ENCODE data around the gene IGF2.

DNA sequence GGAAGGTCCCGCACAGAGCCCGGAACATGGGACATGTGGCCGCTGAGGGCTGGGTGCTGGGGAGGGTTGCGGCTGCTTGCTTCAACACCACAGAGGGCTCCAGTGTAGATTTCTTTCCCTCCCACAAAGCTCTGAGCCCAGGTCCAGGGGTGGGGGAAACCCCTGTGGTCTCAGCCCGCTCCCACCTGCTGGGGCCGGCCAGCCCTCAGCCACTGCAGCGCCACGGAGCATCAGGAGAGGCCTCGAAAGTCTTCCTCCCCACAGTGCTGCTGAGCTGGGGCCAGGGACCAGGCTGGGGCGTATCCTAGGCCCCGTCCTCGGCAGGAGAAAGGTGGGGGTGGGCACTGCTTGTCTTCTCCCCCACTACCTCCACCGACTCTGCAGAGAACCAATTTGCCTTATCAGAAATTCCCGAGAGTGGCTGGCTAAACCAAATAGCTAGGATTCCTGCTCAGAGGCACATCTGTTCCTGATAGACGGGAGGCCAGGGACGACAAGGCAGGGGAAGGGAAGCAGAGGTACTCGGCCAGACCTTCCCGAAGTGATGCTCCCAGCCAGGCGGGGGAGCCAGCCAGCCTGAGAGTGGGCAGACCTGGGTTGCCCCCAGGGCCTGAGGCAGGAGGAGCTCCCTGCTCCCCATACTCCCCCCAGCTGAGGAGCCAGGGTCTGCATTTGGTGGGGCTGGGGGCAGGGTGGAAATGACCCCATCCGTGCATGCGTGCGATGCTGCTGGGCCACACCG is 18.7 kb downstream of the IGF2 start:
- TF ChIP-seq ZFX (IDR thresholded peaks at IDR 0.05; ENCODE audit: borderline replicate concordance) = no peak
- TF ChIP-seq, protein P1, sequence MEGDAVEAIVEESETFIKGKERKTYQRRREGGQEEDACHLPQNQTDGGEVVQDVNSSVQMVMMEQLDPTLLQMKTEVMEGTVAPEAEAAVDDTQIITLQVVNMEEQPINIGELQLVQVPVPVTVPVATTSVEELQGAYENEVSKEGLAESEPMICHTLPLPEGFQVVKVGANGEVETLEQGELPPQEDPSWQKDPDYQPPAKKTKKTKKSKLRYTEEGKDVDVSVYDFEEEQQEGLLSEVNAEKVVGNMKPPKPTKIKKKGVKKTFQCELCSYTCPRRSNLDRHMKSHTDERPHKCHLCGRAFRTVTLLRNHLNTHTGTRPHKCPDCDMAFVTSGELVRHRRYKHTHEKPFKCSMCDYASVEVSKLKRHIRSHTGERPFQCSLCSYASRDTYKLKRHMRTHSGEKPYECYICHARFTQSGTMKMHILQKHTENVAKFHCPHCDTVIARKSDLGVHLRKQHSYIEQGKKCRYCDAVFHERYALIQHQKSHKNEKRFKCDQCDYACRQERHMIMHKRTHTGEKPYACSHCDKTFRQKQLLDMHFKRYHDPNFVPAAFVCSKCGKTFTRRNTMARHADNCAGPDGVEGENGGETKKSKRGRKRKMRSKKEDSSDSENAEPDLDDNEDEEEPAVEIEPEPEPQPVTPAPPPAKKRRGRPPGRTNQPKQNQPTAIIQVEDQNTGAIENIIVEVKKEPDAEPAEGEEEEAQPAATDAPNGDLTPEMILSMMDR (IDR thresholded peaks at IDR 0.05) = no peak

Measured in 22Rv1 (cell line).